Measurements from ENCODE around the gene SLC29A4.

DNA sequence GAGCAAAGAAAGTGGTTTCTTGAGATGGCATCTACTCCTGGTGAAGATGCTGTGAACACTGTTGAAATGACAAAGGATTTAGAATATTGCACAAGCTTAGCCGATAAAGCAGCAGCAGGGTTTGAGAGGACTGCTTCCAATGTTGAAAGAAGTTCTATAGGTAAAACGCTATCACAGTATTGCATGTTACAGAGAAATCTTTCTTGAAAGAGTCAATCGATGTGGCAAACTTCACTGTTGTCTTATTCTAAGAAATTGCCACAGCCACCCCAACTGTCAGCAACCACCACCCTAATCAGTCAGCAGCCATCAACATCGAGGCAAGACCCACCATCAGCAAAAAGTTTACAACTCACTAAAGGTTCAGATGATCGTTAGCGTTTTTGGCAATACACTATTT, 59.9 kb downstream of the SLC29A4 start:
- TF ChIP-seq CTCF (conservative IDR thresholded peaks at IDR 0.05; ENCODE audit: low read depth, low read length) (no peak), EZH2 (IDR thresholded peaks at IDR 0.05; ENCODE audit: low read length, unreplicated experiment) (no peak)

All from PC-3 (cell line).